ENCODE data around the gene CDH4. TPM values are rescaled to one million over a fixed set of nuclear protein-coding genes. Genes with fewer than 3 reads are reported as not detected.

The CDH4 gene
- total and polyA plus RNA-seq, 2 of the 8 experiments (the other 6 are each of a cell fraction or from before 2014, with no cell fraction given), result 4.3 to 7.9 TPM

DNA sequence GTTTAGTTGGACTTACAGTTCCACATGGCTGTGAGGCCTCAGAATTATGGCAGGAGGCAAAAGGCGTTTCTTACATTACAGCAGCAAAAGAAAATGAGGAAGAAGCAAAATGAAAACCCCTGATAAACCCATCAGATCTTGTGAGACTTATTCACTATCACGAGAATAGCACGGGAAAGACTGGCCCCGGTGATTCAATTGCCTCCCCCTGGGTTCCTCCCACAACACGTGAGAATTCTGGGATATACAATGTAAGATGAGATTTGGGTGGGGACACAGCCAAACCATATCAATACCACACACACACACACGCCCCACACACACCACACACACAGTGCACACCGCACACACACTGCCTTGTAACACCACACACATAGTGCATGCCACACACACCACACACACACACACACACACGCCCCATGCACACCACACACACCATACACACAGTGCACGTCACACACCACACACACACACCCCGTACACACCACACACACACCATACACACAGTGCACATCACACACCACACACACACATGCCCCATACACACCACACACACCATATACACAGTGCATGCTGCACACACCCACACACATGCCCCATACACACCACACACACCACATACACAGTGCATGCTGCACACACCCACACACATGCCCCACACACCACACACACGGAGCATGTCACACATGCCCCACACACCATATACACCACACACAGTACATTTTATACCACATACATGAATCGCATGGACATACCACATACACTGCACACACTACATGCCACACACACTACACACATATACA is 503.1 kb downstream of the CDH4 start (continued):
- TF ChIP-seq, protein P1, sequence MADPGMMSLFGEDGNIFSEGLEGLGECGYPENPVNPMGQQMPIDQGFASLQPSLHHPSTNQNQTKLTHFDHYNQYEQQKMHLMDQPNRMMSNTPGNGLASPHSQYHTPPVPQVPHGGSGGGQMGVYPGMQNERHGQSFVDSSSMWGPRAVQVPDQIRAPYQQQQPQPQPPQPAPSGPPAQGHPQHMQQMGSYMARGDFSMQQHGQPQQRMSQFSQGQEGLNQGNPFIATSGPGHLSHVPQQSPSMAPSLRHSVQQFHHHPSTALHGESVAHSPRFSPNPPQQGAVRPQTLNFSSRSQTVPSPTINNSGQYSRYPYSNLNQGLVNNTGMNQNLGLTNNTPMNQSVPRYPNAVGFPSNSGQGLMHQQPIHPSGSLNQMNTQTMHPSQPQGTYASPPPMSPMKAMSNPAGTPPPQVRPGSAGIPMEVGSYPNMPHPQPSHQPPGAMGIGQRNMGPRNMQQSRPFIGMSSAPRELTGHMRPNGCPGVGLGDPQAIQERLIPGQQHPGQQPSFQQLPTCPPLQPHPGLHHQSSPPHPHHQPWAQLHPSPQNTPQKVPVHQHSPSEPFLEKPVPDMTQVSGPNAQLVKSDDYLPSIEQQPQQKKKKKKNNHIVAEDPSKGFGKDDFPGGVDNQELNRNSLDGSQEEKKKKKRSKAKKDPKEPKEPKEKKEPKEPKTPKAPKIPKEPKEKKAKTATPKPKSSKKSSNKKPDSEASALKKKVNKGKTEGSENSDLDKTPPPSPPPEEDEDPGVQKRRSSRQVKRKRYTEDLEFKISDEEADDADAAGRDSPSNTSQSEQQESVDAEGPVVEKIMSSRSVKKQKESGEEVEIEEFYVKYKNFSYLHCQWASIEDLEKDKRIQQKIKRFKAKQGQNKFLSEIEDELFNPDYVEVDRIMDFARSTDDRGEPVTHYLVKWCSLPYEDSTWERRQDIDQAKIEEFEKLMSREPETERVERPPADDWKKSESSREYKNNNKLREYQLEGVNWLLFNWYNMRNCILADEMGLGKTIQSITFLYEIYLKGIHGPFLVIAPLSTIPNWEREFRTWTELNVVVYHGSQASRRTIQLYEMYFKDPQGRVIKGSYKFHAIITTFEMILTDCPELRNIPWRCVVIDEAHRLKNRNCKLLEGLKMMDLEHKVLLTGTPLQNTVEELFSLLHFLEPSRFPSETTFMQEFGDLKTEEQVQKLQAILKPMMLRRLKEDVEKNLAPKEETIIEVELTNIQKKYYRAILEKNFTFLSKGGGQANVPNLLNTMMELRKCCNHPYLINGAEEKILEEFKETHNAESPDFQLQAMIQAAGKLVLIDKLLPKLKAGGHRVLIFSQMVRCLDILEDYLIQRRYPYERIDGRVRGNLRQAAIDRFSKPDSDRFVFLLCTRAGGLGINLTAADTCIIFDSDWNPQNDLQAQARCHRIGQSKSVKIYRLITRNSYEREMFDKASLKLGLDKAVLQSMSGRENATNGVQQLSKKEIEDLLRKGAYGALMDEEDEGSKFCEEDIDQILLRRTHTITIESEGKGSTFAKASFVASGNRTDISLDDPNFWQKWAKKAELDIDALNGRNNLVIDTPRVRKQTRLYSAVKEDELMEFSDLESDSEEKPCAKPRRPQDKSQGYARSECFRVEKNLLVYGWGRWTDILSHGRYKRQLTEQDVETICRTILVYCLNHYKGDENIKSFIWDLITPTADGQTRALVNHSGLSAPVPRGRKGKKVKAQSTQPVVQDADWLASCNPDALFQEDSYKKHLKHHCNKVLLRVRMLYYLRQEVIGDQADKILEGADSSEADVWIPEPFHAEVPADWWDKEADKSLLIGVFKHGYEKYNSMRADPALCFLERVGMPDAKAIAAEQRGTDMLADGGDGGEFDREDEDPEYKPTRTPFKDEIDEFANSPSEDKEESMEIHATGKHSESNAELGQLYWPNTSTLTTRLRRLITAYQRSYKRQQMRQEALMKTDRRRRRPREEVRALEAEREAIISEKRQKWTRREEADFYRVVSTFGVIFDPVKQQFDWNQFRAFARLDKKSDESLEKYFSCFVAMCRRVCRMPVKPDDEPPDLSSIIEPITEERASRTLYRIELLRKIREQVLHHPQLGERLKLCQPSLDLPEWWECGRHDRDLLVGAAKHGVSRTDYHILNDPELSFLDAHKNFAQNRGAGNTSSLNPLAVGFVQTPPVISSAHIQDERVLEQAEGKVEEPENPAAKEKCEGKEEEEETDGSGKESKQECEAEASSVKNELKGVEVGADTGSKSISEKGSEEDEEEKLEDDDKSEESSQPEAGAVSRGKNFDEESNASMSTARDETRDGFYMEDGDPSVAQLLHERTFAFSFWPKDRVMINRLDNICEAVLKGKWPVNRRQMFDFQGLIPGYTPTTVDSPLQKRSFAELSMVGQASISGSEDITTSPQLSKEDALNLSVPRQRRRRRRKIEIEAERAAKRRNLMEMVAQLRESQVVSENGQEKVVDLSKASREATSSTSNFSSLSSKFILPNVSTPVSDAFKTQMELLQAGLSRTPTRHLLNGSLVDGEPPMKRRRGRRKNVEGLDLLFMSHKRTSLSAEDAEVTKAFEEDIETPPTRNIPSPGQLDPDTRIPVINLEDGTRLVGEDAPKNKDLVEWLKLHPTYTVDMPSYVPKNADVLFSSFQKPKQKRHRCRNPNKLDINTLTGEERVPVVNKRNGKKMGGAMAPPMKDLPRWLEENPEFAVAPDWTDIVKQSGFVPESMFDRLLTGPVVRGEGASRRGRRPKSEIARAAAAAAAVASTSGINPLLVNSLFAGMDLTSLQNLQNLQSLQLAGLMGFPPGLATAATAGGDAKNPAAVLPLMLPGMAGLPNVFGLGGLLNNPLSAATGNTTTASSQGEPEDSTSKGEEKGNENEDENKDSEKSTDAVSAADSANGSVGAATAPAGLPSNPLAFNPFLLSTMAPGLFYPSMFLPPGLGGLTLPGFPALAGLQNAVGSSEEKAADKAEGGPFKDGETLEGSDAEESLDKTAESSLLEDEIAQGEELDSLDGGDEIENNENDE (IDR thresholded peaks at IDR 0.05; ENCODE audit: insufficient replicate concordance, low read length), result no peak
- TF ChIP-seq SP4 (IDR thresholded peaks at IDR 0.05; ENCODE audit: low read length), result no peak
- no peak for TF ChIP-seq ZNF274 (IDR thresholded peaks at IDR 0.05; ENCODE audit: borderline replicate concordance, extremely low read depth, low read length)
- no peak for TF ChIP-seq SIRT6 (IDR thresholded peaks at IDR 0.05; ENCODE audit: low read length)

Data from H1 (cell line).